ENCODE data around the gene NADK.

DNA sequence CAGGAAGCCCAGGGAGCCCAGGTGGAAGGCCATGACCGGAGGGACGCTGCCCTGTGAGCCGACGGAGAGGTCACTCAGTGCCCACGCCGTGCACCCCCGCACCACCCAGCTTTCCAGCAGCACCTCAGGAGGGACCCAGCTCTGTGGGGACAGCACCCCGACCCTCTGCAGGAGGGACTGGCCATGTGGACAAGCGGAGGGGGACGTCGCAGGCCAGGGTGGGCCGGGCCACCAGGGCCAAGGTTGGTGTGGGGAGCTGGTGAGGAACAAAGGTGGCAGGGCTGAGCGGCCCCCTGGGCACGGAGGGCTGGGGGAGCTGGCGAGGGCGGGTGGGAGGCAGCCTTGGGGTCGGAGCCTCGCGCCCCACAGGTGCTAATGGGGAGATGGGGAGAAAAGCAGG is 22.8 kb downstream of the NADK start:
- no peak for TF ChIP-seq GATA3 (IDR thresholded peaks at IDR 0.05; ENCODE audit: low read depth, low read length)
- TF ChIP-seq GATA2 (IDR thresholded peaks at IDR 0.05; ENCODE audit: low read depth, low read length): no peak

Data from SH-SY5Y (cell line).